Endothelial cell of umbilical vein (primary cell): ENCODE results near the gene CH25H. TPM values are rescaled to one million over a fixed set of nuclear protein-coding genes. Genes with fewer than 3 reads are reported as not detected.

Source experiments
- BruUV-seq: library from RNA; stranded (reverse); fragments of 400-500 nt; replicated peaks from 2 replicates; lab custom pipeline; 2021; lab: Mats Ljungman, UMichigan
- CTCF ChIA-PET: fragments of 300-600, 350-600 bp; sonication (Branson Sonifier 250); formaldehyde crosslinking; loops from one replicate; lab custom pipeline; 2021; ENCODE audit warnings: antibody characterized with exemption, inconsistent platforms; lab: Charles Lee
- POLR2A ChIA-PET: fragments of 300-600, 350-600 bp; sonication (Branson Sonifier 250); formaldehyde crosslinking; loops from one replicate; lab custom pipeline; 2021; ENCODE audit warnings: antibody characterized with exemption, inconsistent platforms; lab: Charles Lee
- DNase-seq: peaks from one replicate; pipeline ENCODE4 v3.0.0-alpha.2; 2011; ENCODE audit warnings: low read depth, low spot score
- FAIRE-seq: peaks from 2 replicates; lab custom pipeline; 2011; peaks lifted over from hg19 to GRCh38; lab: Jason Lieb, UNC
- H2AFZ ChIP-seq: 2 replicates; pipeline ENCODE4 v1.6.0; 2012; ENCODE audit warnings: low read depth, low read length, control low read depth, inconsistent platforms
- H3K27ac ChIP-seq: 2 replicates; pipeline ENCODE4 v1.5.1; 2011; ENCODE audit warnings: low read depth, mild to moderate bottlenecking, control low read depth, low read length, moderate library complexity; ENCODE audit not compliant: insufficient read depth
- H3K27me3 ChIP-seq, 2 experiments: 2 replicates each; pipeline versions ENCODE4 v1.6.0 to v1.6.1; 2011; ENCODE audit warnings: low read length in 2 of 2, mixed read lengths in 1 of 2; ENCODE audit not compliant: control insufficient read depth in 2 of 2, insufficient read depth in 2 of 2
- H3K36me3 ChIP-seq, 2 experiments: 2 replicates in 1 of 2; 3 replicates in 1 of 2; pipeline ENCODE4 v1.5.1; 2011; ENCODE audit warnings: low read length in 2 of 2, mild to moderate bottlenecking in 1 of 2, moderate library complexity in 1 of 2; ENCODE audit not compliant: control insufficient read depth in 2 of 2, insufficient read depth in 2 of 2; ENCODE audit errors: extremely low read depth in 1 of 2
- H3K4me1 ChIP-seq: 3 replicates; pipeline ENCODE4 v1.5.1; 2011; ENCODE audit warnings: mild to moderate bottlenecking, low read length; ENCODE audit not compliant: control insufficient read depth, insufficient read depth; ENCODE audit errors: extremely low read depth
- H3K4me2 ChIP-seq: 2 replicates; pipeline ENCODE4 v1.6.1; 2011; ENCODE audit warnings: low read length, control low read depth, mixed read lengths; ENCODE audit not compliant: insufficient read depth
- H3K4me3 ChIP-seq, 3 experiments: fragments of 200-600 bp in 1 of 3; sonication (generic), shearing (Covaris generic) in 1 of 3; replicated peaks in 1 of 3; 2 replicates each; pipeline ENCODE4 v1.5.1; 2011 to 2016; ENCODE audit warnings: control low read depth in 3 of 3, low read length in 3 of 3, mild to moderate bottlenecking in 2 of 3, inconsistent platforms in 1 of 3, low read depth in 1 of 3, moderate library complexity in 1 of 3; ENCODE audit not compliant: insufficient read depth in 1 of 3
- H3K79me2 ChIP-seq: 2 replicates; pipeline ENCODE4 v1.6.0; 2012; ENCODE audit warnings: low read length, inconsistent platforms; ENCODE audit not compliant: control insufficient read depth, insufficient read depth
- H3K9ac ChIP-seq: replicated peaks from 2 replicates; pipeline ENCODE3; 2011; ENCODE audit warnings: low read length, control low read depth; ENCODE audit not compliant: insufficient read depth; ENCODE audit errors: extremely low read depth
- H3K9me1 ChIP-seq: replicated peaks from 3 replicates; pipeline ENCODE4 v1.6.0; 2011; ENCODE audit warnings: mild to moderate bottlenecking, low read length; ENCODE audit not compliant: control insufficient read depth, insufficient read depth; ENCODE audit errors: extremely low read depth
- H3K9me3 ChIP-seq: replicated peaks from 2 replicates; pipeline ENCODE4 v1.5.1; 2012; ENCODE audit warnings: low read length, inconsistent platforms; ENCODE audit not compliant: control insufficient read depth, insufficient read depth
- H4K20me1 ChIP-seq: replicated peaks from 2 replicates; pipeline ENCODE3; 2011; ENCODE audit warnings: mild to moderate bottlenecking, low read length; ENCODE audit not compliant: control insufficient read depth, insufficient read depth; ENCODE audit errors: extremely low read depth
- CTCF ChIP-seq, 2 donors: IDR thresholded peaks; 1 replicate in 1 of 2; 2 replicates in 1 of 2; pipeline ENCODE4 v1.5.1; 2011; ENCODE audit warnings: low read length in 2 of 2, mild to moderate bottlenecking in 2 of 2, moderate library complexity in 2 of 2, control low read depth in 1 of 2, inconsistent platforms in 1 of 2, low read depth in 1 of 2; ENCODE audit not compliant: insufficient read depth in 1 of 2; ENCODE audit errors: extremely low read depth in 1 of 2
- EZH2 ChIP-seq: IDR thresholded peaks from 2 replicates; pipeline ENCODE4 v1.6.1; 2012; ENCODE audit warnings: borderline replicate concordance, low read depth, mild to moderate bottlenecking, moderate library complexity, low read length, inconsistent platforms; ENCODE audit not compliant: severe bottlenecking
- FOS ChIP-seq: IDR thresholded peaks from 2 replicates; pipeline ENCODE4 v1.6.1; 2011; ENCODE audit warnings: mild to moderate bottlenecking, low read length, moderate library complexity, borderline replicate concordance; ENCODE audit not compliant: insufficient read depth
- GATA2 ChIP-seq: IDR thresholded peaks from 2 replicates; pipeline ENCODE4 v1.7.0; 2011; ENCODE audit warnings: low read depth, mild to moderate bottlenecking, moderate library complexity, mixed read lengths, low read length; ENCODE audit not compliant: insufficient read length, insufficient read depth
- JUN ChIP-seq: IDR thresholded peaks from 2 replicates; pipeline ENCODE4 v1.6.1; 2011; ENCODE audit warnings: borderline replicate concordance, low read depth; ENCODE audit not compliant: insufficient read length, insufficient read depth
- MAX ChIP-seq: IDR thresholded peaks from 2 replicates; pipeline ENCODE4 v1.6.1; 2011; ENCODE audit not compliant: insufficient read depth, insufficient read length
- MYC ChIP-seq: IDR thresholded peaks from one replicate; pipeline ENCODE4 v1.6.1; 2011; ENCODE audit warnings: mild to moderate bottlenecking, low read depth, low read length
- POLR2A ChIP-seq: IDR thresholded peaks from 2 replicates; pipeline ENCODE4 v1.6.1; 2012; ENCODE audit warnings: low read depth, mild to moderate bottlenecking, control low read depth, low read length
- POLR2AphosphoS5 ChIP-seq: IDR thresholded peaks from 2 replicates; pipeline ENCODE4 v1.6.1; 2012; ENCODE audit warnings: low read depth, mild to moderate bottlenecking, control low read depth, low read length, moderate library complexity; ENCODE audit not compliant: insufficient read depth
- dilution Hi-C: fragments of 300-500 bp; cut with MboI; formaldehyde crosslinking; loops from one replicate; pipeline ENCODE4 v1.15.0; 2019; ENCODE audit warnings: low sequenced_read_pairs; ENCODE audit not compliant: extremely low pct_ligation_motif_present
- intact Hi-C: fragments of 100-400 bp; cut with micrococcal nuclease; formaldehyde crosslinking; loops from one replicate; pipeline ENCODE4 v1.10.0; 2022
- polyA plus RNA-seq, 4 experiments: library from polyadenylated mRNA; depleted of rRNA in 3 of 4; stranded (reverse) in 3 of 4; unstranded in 1 of 4; fragments of >200 nt; gene quantifications; 2 replicates each; pipeline versions ENCODE4 v1.2.1 to v1.2.3, GENCODE V29; 2011 to 2012; ENCODE audit warnings: missing spikeins in 1 of 4
- total RNA-seq: library from RNA; stranded (reverse); gene quantifications from 2 replicates; pipeline ENCODE4 v1.2.3, GENCODE V29; 2021

Gene CH25H
- total and polyA plus RNA-seq, 2 donors (not counting 3 experiments of a cell fraction or from before 2014, with no cell fraction given) = 0.30 TPM; not detected in 1

- no peak overlapping the region for H3K9ac ChIP-seq
- H3K79me2 ChIP-seq = no peaks in the 10 kb centered on the region
- DNase-seq (no peak), FAIRE-seq (no peak)
- CTCF ChIA-PET = no interaction called here
- POLR2A ChIA-PET = no interaction called here
- H3K27ac ChIP-seq = no peak overlapping the region
- H4K20me1 ChIP-seq = no peaks in the 10 kb centered on the region
- TF ChIP-seq EZH2 (no peak), MYC (no peak), FOS (no peak), POLR2A (no peak), POLR2AphosphoS5 (no peak), CTCF (IDR thresholded peaks at IDR 0.05; ENCODE audit: extremely low read depth in 1 of 2, insufficient read depth in 1 of 2, low read depth in 1 of 2, low read length in 2 of 2) (no peak), GATA2 (no peak), JUN (no peak), MAX (no peak)
- H3K36me3 ChIP-seq = no peaks in the 10 kb centered on the region
- H3K4me1 ChIP-seq = peaks cover 3% of the 10 kb centered on the region
- intact Hi-C loops = no loop called here
- dilution Hi-C loops = no loop called here
- no peaks in the 10 kb centered on the region for H3K9me1 ChIP-seq
- H3K4me3 ChIP-seq = no peak overlapping the region
- no peak overlapping the region for H2AFZ ChIP-seq
- no peak overlapping the region for H3K4me2 ChIP-seq
- no peaks in the 10 kb centered on the region for H3K27me3 ChIP-seq
- H3K9me3 ChIP-seq = no peaks in the 10 kb centered on the region
- no TSS peak for BruUV-seq
These were observed 39.2 kb downstream of the CH25H start for GRCh38 chr10:89167915-89168314.
